ENCODE data around the gene DYNC1I2. TPM values are rescaled to one million over a fixed set of nuclear protein-coding genes. Genes with fewer than 3 reads are reported as not detected.
"Not testable (repeated sequence)": the region's sequence is repeated elsewhere in the genome, so short reads cannot be mapped to it uniquely, and the experiment has no call there.

DYNC1I2 gene
- total RNA-seq, 1 experiment from 2014 or later = 39.4 TPM

GRCh38 chr2:171758762-171759161 is 71.5 kb downstream of the DYNC1I2 start:
- H3K4me2 ChIP-seq (ENCODE audit: low read length); ATAC-seq; H3K27ac ChIP-seq (ENCODE audit: low read depth, low read length); BruUV-seq (replicated peaks); H3K4me3 ChIP-seq (replicated peaks in 1 of 2; ENCODE audit: low read depth in 1 of 2, low read length in 2 of 2); H3K36me3 ChIP-seq (ENCODE audit: control insufficient read depth in 1 of 2, insufficient read depth in 2 of 2, low read length in 2 of 2); H3K4me1 ChIP-seq (ENCODE audit: control insufficient read depth in 1 of 2, insufficient read depth in 2 of 2, low read length in 2 of 2); POLR2A ChIA-PET; H4K20me1 ChIP-seq (ENCODE audit: insufficient read depth); DNase-seq (ENCODE audit: low read depth, low spot score); H3K9me2 ChIP-seq (ENCODE audit: insufficient read depth); RAD21 ChIA-PET (ENCODE audit: low non-redundant PET in 1 of 2, low total read pairs in 2 of 2, uncharacterized antibody in 2 of 2, unreplicated experiment in 2 of 2); H3K9me3 ChIP-seq (ENCODE audit: control insufficient read depth in 1 of 2, insufficient read depth in 1 of 2, low read depth in 1 of 2, low read length in 2 of 2); CTCF ChIA-PET; intact Hi-C loops (cut with micrococcal nuclease); H3K27me3 ChIP-seq (ENCODE audit: insufficient read depth, low read length); H2AFZ ChIP-seq (ENCODE audit: low read depth, low read length, poor library complexity, severe bottlenecking); H3K9ac ChIP-seq (ENCODE audit: low read length); H3K79me2 ChIP-seq (ENCODE audit: insufficient read depth, low read length): not testable (repeated sequence)

- H3K36me3 ChIP-seq (ENCODE audit: control insufficient read depth in 1 of 2, insufficient read depth in 2 of 2, low read length in 2 of 2); H3K4me3 ChIP-seq (replicated peaks in 1 of 2; ENCODE audit: low read depth in 1 of 2, low read length in 2 of 2); H3K4me2 ChIP-seq (ENCODE audit: low read length); H3K9me3 ChIP-seq (ENCODE audit: control insufficient read depth in 1 of 2, insufficient read depth in 1 of 2, low read depth in 1 of 2, low read length in 2 of 2); DNase-seq (ENCODE audit: low read depth, low spot score); RAD21 ChIA-PET (ENCODE audit: low non-redundant PET in 1 of 2, low total read pairs in 2 of 2, uncharacterized antibody in 2 of 2, unreplicated experiment in 2 of 2); BruUV-seq (replicated peaks); H3K27ac ChIP-seq (ENCODE audit: low read depth, low read length); POLR2A ChIA-PET; H2AFZ ChIP-seq (ENCODE audit: low read depth, low read length, poor library complexity, severe bottlenecking); H3K4me1 ChIP-seq (ENCODE audit: control insufficient read depth in 1 of 2, insufficient read depth in 2 of 2, low read length in 2 of 2); H3K79me2 ChIP-seq (ENCODE audit: insufficient read depth, low read length); ATAC-seq; CTCF ChIA-PET; H3K27me3 ChIP-seq (ENCODE audit: insufficient read depth, low read length); H3K9ac ChIP-seq (ENCODE audit: low read length); H3K9me2 ChIP-seq (ENCODE audit: insufficient read depth); intact Hi-C loops (cut with micrococcal nuclease); H4K20me1 ChIP-seq (ENCODE audit: insufficient read depth): not testable (repeated sequence)
Measured at GRCh38 chr2:171761176-171761575, 73.9 kb downstream of the DYNC1I2 start.

GRCh38 chr2:171762879-171763573 is 75.8 kb downstream of the DYNC1I2 start:
- H3K4me2 ChIP-seq (ENCODE audit: low read length) = no peak overlapping the region
- H3K4me3 ChIP-seq (replicated peaks in 1 of 2; ENCODE audit: low read depth in 1 of 2, low read length in 2 of 2) = no peak overlapping the region
- ATAC-seq (no peak), DNase-seq (ENCODE audit: low read depth, low spot score) (no peak)
- H3K9ac ChIP-seq (ENCODE audit: low read length) = no peak overlapping the region
- no peaks in the 10 kb centered on the region for H3K9me2 ChIP-seq (ENCODE audit: insufficient read depth)
- CTCF ChIA-PET = no interaction called here
- H3K27ac ChIP-seq (ENCODE audit: low read depth, low read length) = no peak overlapping the region
- no peaks in the 10 kb centered on the region for H3K79me2 ChIP-seq (ENCODE audit: insufficient read depth, low read length)
- BruUV-seq (replicated peaks) = no TSS peak
- RAD21 ChIA-PET (ENCODE audit: low non-redundant PET in 1 of 2, low total read pairs in 2 of 2, uncharacterized antibody in 2 of 2, unreplicated experiment in 2 of 2) = no interaction called here
- no peak for TF ChIP-seq ZFX (IDR thresholded peaks at IDR 0.05)
- TF ChIP-seq ZNF274 (IDR thresholded peaks at IDR 0.05; ENCODE audit: low read depth, low read length) = no peak
- TF ChIP-seq EGR1 (IDR thresholded peaks at IDR 0.05; ENCODE audit: low read depth) = no peak
- TF ChIP-seq JUND (IDR thresholded peaks at IDR 0.05) = no peak
- no peak for TF ChIP-seq POLR2AphosphoS5 (IDR thresholded peaks at IDR 0.05; ENCODE audit: low read depth, low read length)
- no peak for TF ChIP-seq ZBTB33 (IDR thresholded peaks at IDR 0.05; ENCODE audit: extremely low read depth, insufficient replicate concordance, low read length)
- TF ChIP-seq SIN3A (IDR thresholded peaks at IDR 0.05; ENCODE audit: low read depth) = no peak
- TF ChIP-seq SRF (IDR thresholded peaks at IDR 0.05; ENCODE audit: low read depth) = no peak
- TF ChIP-seq TCF7L2 (IDR thresholded peaks at IDR 0.05; ENCODE audit: borderline replicate concordance, extremely low read depth, insufficient read depth, insufficient read length) = no peak
- TF ChIP-seq ELF1 (IDR thresholded peaks at IDR 0.05; ENCODE audit: borderline replicate concordance, low read depth) = no peak
- no peak for TF ChIP-seq MAX (IDR thresholded peaks at IDR 0.05)
- no peak for TF ChIP-seq SP1 (IDR thresholded peaks at IDR 0.05; ENCODE audit: low read depth)
- TF ChIP-seq CEBPB (IDR thresholded peaks at IDR 0.05; ENCODE audit: low read depth) = no peak
- TF ChIP-seq POLR2A (IDR thresholded peaks at IDR 0.05; ENCODE audit: borderline replicate concordance, extremely low read depth, insufficient read depth, insufficient read length) = no peak
- H4K20me1 ChIP-seq (ENCODE audit: insufficient read depth) = no peaks in the 10 kb centered on the region
- no peaks in the 10 kb centered on the region for H3K27me3 ChIP-seq (ENCODE audit: insufficient read depth, low read length)
- H3K4me1 ChIP-seq (ENCODE audit: control insufficient read depth in 1 of 2, insufficient read depth in 2 of 2, low read length in 2 of 2) = no peaks in the 10 kb centered on the region
- intact Hi-C loops (cut with micrococcal nuclease) = no loop called here
- no peak overlapping the region for H2AFZ ChIP-seq (ENCODE audit: low read depth, low read length, poor library complexity, severe bottlenecking)
- no peaks in the 10 kb centered on the region for H3K9me3 ChIP-seq (ENCODE audit: control insufficient read depth in 1 of 2, insufficient read depth in 1 of 2, low read depth in 1 of 2, low read length in 2 of 2)
- POLR2A ChIA-PET = no interaction called here
- no peaks in the 10 kb centered on the region for H3K36me3 ChIP-seq (ENCODE audit: control insufficient read depth in 1 of 2, insufficient read depth in 2 of 2, low read length in 2 of 2)
